HG03039 (cell line): ENCODE results near the gene TMEM51.

Experiments
- ATAC-seq: cut with Tn5 transposase; IDR thresholded peaks from one replicate; pipeline ENCODE4 v1.9.1; 2021; ENCODE audit warnings: mild to moderate bottlenecking, moderate library complexity; ENCODE audit not compliant: unreplicated experiment

Gene TMEM51

DNA sequence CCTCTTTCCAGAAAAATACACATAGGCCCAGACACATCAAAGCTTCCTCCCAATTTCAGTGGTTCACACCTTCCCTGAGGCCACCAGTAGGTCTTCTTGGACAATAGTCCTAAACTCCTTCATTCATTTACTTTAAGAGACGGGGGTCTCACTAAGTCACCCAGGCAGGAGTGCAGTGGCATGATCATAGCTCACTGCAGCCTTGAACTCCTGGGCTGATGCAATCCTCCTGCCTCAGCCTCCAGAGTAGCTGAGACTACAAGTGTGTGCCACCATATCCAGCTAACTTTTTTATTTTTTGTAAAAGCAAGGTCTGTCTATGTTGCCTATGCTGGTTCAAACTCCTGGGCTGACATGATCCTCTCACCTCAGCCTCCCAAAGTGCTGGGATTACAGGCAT is 85.2 kb downstream of the TMEM51 start:
- ATAC-seq: no peak

DNA sequence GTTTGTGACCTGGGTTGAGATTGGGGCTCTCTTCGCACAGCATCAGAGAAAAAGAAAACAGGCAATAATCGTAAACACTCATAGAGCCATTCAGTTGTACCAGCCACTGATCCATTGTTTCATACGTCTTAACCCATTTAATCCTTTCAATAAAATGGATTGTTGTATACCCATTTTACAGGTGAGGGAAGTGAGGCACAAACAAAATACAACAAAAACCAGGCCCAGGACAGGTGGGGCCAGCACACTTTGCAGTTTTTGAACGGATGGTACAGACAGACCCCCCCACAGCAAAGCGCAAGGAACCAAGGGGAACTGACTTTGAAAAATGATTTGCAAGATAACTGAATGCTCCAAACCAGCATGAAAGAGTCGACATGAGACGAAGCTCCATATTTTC is 89.2 kb downstream of the TMEM51 start:
- no peak for ATAC-seq

DNA sequence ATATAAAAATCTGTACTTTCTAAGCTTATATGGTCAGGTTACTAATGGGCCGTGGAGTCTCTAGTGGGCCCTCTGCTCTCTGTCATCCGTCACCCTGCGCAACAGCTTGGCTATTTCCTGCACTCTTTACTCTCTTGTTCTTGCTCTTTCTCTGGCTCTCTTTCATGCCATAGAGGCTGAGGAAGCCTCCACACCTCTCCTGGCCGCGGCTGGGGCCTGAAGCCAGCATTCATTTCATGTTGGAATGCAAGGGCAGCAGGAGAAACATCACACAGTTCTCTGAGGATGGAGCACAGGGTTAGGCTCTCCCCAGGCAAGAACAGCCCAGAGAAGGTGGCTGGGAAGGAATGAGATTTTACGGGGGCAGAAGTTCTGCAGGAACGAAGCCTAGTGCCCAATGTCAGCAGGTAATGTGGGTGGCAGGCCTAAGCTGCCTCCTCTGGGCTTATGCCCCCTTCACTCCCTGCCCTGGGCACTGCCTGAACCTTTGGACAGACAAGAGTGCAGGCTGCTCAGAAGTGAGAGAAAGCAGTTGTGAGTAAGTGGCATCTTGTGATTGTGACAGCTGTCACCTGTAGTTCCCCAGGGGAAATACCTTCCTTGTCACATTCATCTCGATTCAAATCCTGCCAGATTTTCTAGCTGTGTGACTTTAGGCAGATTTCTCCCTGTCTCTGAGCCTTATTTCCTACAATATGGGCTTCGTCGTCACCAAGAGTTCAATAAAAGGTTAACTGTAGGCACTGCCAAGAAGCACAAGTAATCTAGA is 89.9 kb downstream of the TMEM51 start:
- no peak for ATAC-seq

DNA sequence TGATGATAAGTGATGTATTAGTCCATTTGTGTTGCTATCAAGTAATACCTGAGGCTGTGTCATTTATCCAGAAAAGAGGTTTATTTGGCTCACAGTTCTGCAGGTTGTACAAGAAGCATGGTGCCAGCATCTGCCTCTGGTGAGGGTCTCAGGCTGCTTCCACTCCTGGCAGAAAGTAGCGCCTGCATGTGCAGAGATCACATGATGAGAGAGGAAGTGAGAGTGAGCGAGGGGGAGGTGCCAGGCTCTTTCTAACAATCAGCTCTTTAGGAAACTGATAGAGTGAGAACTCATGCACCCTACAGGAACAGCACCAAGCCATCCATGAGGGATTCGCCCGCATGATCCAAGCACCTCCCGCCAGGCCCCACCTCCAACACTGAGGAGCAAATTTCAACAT is 91.3 kb downstream of the TMEM51 start:
- ATAC-seq: no peak

DNA sequence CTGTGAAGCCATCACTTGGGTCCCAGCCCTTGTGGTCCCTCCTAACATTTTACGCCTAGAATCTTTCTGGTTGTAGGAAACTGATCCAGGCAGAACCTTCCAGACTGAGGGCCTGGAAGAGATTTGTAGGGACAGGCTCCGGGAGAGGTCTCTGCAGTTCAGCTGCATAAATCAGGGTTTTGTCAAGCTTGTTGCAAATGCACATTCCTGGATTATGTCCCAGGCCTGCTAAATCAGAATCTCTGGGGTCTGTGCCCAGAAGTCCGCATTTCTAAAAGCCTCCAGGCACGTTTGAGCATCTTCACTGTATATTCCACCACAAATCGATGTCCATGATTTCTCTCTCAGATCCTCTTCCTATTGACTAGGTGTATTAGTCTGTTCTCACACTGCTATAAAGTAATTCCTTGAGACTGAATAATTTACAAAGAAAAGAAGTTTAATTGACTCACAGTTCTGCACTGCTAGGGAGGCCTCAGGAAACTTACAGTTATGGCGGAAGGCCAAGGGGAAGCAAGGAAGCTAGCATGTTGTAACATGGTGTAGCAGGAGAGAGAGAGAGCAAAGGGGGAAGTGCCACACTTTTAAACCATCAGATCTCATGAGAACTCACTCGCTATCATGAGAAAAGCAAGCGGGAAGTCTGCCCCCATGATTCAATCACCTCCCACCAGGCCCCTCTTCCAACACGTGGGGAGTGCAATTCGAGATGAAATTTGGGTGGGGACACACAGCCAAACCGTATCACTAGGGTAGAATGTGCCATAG is 92.2 kb downstream of the TMEM51 start:
- ATAC-seq: no peak

DNA sequence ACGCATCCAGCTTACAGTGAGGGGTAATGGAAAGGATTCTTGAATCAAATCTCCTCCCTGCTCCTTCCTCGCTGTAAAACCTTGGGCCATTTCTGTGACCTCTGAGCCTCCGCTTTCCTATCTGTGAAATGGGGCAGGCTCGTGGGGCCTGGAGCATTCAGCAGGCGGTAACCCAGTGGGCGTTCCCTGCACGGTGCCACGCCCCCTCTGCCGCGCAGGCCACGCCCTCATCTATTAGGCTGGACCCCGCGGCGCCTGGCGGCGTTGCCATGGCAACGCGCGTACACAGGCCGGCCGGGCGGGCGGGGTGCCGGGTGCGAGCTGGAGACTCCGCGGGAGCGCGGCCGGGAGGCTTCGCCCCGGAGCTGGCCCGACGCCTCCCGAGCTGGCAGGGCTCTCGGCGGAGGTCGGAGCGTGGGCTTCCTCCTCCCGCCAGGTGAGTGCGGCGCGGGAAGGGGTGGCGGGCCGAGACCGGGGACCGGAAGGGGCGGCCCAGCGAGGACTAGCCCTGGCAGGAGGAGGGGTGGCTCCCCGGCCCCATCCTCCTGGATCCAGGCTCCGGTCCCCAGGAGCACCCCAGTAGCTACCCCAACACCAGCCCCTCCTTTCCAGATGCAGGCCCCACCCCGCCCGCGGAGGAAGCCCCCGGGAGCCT is 93.5 kb downstream of the TMEM51 start, which contains the start of gene FHAD1:
TSS of gene FHAD1 (plus strand) at position 264 of the 655 bp plus-strand sequence. CDS start 4,562 bp downstream, outside the sequence.
- ATAC-seq: no peak

DNA sequence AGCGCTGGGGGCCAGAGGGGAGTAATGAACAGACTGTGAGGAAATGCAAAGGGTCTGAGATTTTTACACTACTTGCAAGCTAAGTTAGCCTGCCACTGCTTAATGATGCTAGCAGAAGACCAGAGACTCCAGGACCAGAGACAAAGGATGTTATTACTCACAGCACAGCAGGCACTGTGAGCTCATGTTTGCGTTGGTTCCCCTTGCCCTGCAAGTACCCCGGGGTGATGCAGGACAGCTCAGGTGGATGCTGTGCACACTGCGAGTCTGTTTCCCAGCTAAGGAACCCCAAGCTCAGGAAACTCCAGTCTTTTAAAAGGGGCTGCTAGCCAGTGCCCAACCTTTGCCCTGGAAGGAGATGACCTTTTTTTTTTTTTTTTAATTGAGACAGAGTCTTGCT is 94.7 kb downstream of the TMEM51 start:
- no peak for ATAC-seq

DNA sequence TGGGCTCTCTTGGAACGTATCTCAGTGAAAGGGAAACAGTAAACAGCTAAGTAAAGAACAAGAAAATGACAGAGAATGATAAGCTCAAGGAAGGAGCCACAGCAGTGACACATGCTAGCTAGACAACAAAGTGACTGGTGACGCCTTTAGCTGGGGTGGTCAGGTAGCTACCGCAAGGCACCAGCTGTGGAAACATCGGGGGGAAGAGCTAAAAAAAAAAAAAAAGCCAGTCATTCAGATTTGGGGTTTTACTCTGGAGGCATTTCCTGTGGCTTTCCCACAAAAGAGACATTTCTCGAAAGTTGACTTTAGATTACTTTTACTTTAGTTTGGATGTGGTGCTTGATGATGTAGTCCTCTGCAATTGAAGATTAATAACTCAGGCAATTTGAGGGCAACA is 95.5 kb downstream of the TMEM51 start:
- ATAC-seq: no peak

DNA sequence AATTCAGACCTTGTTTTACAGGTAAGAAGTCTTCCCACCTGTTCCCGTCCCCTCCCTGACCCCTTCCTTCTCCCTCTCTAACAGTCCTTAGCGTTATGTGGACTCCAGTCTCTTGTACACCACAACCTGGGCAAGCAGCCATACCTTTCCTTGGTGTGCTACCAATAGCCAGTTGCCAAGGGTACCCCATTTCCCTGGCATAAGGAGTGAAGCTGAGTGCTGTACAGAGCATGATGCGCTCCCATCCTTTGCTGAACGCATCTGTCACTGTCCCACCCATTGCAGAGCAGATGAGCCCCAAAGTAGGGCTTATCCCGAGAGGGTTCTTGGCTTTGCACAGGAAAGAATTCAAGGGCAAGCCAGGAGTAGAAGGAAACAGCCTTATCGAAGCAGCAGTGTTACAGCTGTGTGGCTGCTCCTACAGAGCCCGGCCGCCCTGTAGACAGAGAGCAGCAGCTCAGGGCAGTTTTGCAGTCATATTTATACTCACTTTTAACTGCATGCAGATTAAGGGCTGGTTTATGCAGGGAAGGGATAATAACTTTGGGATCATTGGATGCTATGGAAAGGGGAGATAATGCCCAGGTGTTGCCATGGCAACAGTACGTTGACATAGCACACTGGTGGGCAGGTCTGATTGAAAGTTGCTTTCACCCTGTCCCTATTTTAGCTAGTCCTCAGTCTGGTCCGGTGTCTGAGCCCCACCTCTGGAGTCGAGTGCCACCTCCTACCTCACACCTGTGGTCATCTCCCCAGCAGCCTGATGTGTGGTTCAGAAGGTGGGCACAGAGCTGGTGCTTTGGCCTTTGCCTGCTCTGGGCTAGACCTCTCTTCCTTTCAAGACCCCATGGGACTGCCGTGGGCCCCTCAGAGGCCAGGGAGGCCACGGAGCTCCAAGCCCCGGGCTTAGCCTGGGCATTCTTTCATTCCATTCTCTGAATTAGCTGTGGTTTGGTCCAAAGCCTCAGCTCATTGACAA is 98.6 kb downstream of the TMEM51 start:
- no peak for ATAC-seq

DNA sequence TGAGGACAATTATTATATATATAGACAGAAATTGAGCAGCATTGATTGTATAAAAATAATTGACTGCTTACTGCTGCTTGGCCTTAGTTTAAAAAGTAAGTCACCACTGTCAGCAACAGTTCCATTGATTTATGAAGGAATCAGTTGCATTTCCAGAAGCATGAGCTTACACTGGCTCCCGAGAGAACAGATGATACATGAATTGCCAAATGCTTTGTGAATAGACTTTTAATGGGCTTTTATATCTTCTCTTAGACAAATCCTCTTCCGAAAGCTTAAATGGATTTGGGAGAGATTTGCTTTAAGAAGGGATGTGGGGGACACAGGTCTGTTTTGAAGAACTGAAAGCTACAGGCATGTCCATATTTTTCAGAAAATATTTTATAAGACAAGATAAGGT is 101.0 kb downstream of the TMEM51 start:
- no peak for ATAC-seq

DNA sequence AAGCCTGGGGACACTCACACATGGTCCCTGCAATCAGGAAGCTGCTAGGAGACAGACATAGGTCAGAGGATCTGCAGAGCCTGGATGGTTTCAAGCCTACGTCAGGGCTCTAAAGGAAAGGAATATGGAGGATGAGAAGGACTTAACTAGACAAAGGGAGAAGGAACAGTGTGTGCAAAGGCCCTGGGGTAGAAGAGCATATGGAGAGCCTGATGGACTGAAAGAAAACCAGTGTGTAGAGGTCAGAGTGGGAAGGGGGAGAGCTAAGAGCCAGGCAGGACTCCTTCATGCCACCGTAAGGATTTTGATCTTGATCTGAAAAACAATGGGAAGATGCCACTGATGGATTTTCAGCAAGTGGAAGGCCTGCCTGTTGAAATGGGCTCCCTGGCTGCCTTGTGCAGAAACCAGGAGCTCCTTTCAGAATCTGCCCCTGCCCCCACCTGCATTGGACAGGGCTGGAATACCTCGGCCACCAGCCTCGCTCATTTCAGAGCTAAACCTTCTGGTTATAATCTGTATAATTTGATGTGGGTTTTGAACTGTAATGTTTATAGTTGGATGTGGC is 102.1 kb downstream of the TMEM51 start:
- no peak for ATAC-seq

DNA sequence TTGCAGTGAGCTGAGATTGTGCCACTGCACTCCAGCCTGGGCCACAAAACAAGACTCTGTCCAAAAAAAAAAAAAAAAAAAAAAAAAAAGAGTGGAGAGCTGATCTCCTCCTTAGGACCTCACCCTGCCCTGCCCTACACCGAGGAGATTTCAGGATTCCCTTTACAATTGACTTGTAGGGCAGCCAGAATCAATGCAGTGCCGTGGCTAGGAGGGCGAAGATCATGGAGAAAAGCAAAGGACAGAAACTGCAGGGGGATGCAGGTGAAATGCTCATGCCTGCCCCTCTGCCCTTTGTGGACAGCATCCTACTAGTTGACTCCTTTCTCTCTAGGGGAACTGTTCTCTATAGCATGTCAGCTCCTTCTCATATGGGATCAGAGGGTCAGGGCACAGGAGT is 103.0 kb downstream of the TMEM51 start:
- no peak for ATAC-seq

DNA sequence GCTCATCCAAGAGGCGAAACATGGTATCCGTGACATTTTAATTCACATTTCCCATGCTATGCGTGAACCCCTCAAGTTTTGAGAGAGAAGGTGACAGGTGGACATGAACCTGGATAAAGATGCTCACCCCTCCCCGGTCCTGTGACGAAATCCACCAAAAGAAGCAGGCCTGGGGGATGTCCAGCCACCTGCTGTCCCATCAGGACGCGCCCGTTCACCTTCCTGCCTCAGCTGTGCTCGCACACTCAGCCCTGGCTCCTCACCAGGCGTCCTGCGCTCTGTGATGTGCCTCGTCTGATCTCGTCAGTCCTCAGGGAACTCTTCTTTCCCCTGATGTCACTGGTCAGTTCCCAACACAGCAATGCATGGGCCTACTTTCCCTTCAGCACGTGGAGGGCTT is 103.8 kb downstream of the TMEM51 start:
- ATAC-seq: no peak

DNA sequence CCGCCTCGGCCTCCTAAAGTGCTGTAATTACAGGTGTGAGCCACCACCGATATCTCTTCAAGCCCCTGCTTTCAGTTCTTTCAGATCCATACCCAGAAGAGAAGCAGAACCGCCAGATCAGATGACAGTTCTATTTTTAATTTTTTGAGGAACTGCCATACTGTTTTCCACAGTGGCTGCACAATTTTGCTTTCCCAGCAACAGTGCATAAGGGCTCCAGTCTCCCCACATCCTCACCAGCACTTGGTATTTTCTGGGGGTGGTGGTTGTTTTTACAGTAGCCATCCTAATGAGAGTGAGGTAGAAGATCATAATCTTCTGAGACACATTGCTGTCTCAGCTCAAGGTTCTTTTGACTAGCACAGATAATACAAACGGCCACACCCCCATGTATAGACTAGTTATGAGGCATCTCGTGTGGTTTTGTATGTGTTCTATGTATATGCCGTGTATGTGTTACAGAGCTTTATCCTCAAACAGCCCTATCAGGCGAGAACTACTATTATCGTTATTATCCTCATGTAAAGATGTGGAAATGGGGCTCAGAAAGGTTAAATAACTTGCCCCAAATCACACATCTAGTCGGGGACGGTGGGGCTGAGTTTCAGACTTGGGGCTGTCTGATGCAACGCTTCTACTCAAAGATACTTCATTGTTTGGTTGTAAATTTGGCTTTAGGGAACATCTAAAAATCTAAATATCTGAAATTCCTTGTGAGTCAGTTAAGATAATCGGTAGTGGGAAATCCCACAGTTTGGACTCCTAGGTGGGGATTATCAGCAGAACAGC is 105.5 kb downstream of the TMEM51 start:
- no peak for ATAC-seq

DNA sequence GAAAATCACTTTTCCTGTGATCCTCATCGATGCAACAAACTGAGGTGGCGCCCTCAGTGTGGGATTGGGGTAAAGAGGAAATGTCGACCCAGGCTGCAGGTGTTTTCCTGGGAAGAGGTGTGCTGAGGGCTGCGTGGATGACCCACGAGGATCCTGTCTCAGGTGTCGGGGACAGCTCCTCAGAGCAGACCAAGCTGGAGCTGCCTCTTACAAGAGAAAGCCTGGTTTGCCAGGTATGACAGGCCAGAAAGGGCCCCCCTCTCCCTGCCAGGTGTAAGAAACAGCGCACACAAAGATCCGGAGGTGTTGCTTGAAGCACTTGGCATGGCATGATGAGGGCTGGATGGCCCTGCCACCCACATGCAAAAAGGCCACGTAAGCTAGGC is 106.1 kb downstream of the TMEM51 start:
- ATAC-seq: no peak

DNA sequence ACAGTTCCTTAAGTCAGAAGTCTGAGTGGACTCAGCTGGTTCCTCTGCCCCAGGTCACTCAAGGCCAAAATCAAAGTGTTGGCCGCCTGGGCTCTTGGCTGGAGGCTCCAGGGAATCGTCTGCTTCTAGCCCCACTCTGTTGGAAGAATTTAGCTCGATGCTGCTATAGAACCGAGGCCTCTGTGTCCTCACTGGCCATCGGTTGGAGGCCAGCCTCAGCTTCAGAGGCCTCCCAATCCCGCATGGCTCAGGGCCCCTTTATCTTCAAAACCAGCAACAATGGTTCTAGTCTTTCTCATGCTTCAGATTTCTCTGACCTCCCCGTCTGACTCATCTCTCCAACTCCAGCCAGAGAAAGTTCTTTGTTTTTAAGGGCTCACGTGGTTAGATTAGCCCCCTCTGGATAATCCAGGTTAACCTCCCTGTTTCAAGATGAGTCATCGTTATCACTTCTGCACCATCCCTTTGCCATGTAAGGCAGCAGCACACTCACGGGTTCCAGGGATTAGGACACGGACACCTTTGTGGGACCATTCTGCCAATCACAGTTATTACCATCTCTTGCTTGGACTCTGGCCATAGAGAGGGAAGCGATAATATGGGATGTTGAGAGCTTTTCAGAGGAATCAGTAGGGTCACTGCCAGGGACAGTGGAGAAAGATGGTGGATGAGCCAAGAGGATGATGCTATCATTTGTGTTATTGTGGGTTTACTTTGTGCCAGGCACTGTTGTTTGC is 107.0 kb downstream of the TMEM51 start:
- ATAC-seq: no peak

DNA sequence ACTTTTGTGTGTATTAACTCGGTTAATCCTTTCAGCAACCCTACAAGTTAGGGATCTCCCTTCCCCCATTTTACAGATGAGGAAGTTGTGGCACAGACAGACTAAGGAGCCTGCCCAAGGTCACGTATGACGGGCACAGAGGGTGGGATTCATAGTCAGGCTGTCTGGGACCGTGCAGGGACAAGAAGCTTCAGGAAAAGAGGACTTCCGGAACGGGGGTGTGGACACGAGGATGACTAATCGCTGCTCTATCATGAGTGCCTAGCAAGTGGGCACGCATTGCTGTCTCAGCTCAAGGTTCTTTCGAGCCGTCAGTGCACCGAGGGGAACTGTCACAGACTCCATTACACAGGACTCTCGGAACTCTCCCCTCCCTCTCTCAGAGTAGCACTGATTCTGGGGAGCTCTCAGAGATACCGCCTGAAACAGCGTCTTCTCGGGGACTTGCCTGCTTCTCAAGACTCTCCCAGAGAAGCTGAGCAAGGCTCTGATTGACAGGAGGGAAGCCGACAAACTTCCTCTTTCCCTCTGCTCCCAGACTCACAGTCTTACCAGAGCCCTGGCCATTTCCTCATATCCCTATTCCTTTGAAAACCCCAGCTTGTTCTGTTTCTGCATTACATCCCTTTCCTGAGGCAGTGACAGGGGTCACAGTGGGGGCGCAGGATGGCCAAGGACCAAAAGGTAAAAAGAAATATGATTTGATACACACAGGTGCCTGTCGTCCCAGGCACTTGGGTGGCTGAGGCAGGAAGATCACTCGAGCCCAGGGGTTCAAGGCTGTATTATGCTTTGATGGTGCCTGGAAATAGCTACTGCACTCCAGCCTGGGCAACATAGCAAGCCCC is 107.8 kb downstream of the TMEM51 start:
- ATAC-seq: no peak

DNA sequence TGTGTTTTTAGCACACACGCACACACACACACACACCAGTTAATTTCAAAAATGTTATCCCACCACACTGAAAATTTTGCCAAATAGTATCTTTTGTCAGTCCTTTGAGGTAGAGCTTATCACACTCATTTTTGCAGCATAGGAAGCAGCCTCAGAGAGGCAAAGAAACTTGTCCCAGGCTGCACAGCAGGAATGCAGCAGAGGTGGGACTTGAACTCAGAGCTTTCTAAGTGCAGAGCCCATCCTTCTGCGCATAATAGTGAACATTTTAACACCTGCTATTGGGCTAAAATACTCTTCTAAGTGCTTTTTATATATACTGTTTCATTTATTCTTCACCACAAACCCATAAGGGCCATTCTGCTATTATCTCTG is 108.4 kb downstream of the TMEM51 start:
- no peak for ATAC-seq
